GM12891 (cell line): ENCODE measurements around the gene KIAA1614.

ENCODE experiments used
- DNase-seq: peaks from one replicate; pipeline ENCODE4 v3.0.0; 2011; ENCODE audit warnings: low spot score; ENCODE audit not compliant: insufficient read length
- FAIRE-seq: peaks from 2 replicates; lab custom pipeline; 2011; peaks lifted over from hg19 to GRCh38; lab: Jason Lieb, UNC
- PAX5 ChIP-seq: IDR thresholded peaks from 2 replicates; pipeline ENCODE4 v1.6.1; 2011; ENCODE audit warnings: low read length, moderate library complexity, mild to moderate bottlenecking; ENCODE audit not compliant: insufficient read depth, severe bottlenecking
- POLR2A ChIP-seq: IDR thresholded peaks from 2 replicates; pipeline ENCODE4 v1.6.1; 2011; ENCODE audit warnings: low read depth, low read length, control low read depth
- POLR2AphosphoS5 ChIP-seq: IDR thresholded peaks from 2 replicates; pipeline ENCODE4 v1.6.1; 2011; ENCODE audit warnings: low read depth, low read length, control low read depth
- POU2F2 ChIP-seq: IDR thresholded peaks from 2 replicates; pipeline ENCODE4 v1.6.1; 2011; ENCODE audit warnings: low read depth, mild to moderate bottlenecking, control low read depth, low read length, moderate library complexity
- SPI1 ChIP-seq: IDR thresholded peaks from 2 replicates; pipeline ENCODE4 v1.6.1; 2011; ENCODE audit warnings: low read depth, low read length, control low read depth
- TAF1 ChIP-seq: IDR thresholded peaks from 2 replicates; pipeline ENCODE4 v1.6.1; 2011; ENCODE audit warnings: low read depth, low read length, control low read depth

The KIAA1614 gene

GRCh38 chr1:180947901-180948640, 35.4 kb downstream of the KIAA1614 start:
- DNase-seq (no peak), FAIRE-seq (no peak)

GRCh38 chr1:180948641-180949615, 36.2 kb downstream of the KIAA1614 start:
- DNase-seq (no peak), FAIRE-seq (no peak)
- TF ChIP-seq PAX5: no peak
- no peak for TF ChIP-seq TAF1
- TF ChIP-seq SPI1: no peak
- no peak for TF ChIP-seq POU2F2
- no peak for TF ChIP-seq POLR2AphosphoS5
- no peak for TF ChIP-seq POLR2A

More at GRCh38 chr1:180947901-180948640, 35.4 kb downstream of the KIAA1614 start:
- TF ChIP-seq POU2F2 (no peak), TAF1 (no peak), POLR2A (no peak), PAX5 (no peak), POLR2AphosphoS5 (no peak), SPI1 (no peak)

- TF ChIP-seq POLR2AphosphoS5 (no peak), PAX5 (no peak), POU2F2 (no peak), SPI1 (no peak), TAF1 (no peak), POLR2A (no peak)
- DNase-seq (no peak), FAIRE-seq (no peak)
Measured at GRCh38 chr1:180949616-180950000, 36.9 kb downstream of the KIAA1614 start.

- FAIRE-seq (no peak), DNase-seq (no peak)
- TF ChIP-seq POLR2AphosphoS5 (no peak), SPI1 (no peak), POU2F2 (no peak), PAX5 (no peak), POLR2A (no peak), TAF1 (no peak)
Measured at GRCh38 chr1:180950321-180950720, 37.6 kb downstream of the KIAA1614 start.

GRCh38 chr1:180951186-180951745, 38.6 kb downstream of the KIAA1614 start:
- FAIRE-seq (no peak), DNase-seq (no peak)
- TF ChIP-seq TAF1 (no peak), SPI1 (no peak), POLR2A (no peak), PAX5 (no peak), POLR2AphosphoS5 (no peak), POU2F2 (no peak)

GRCh38 chr1:180951836-180952656, 39.3 kb downstream of the KIAA1614 start:
- DNase-seq: no peak
- no peak for TF ChIP-seq POLR2AphosphoS5
- no peak for TF ChIP-seq TAF1
- no peak for TF ChIP-seq POLR2A
- no peak for TF ChIP-seq SPI1
- TF ChIP-seq PAX5: no peak
- TF ChIP-seq POU2F2: no peak
- FAIRE-seq: no peak

- TF ChIP-seq POU2F2 (no peak), POLR2A (no peak), SPI1 (no peak), PAX5 (no peak), TAF1 (no peak), POLR2AphosphoS5 (no peak)
- FAIRE-seq (no peak), DNase-seq (no peak)
Measured at GRCh38 chr1:180952657-180953013, 39.9 kb downstream of the KIAA1614 start.
